K562 (cell line): ENCODE results near the gene SERTAD1. TPM values are rescaled to one million over a fixed set of nuclear protein-coding genes. Genes with fewer than 3 reads are reported as not detected.

Experiments used
- BRD9 ChIP-seq: fragments of 450-650 bp; IDR thresholded peaks from 2 replicates; pipeline ENCODE4 v1.6.1; 2018; ENCODE audit warnings: low read depth; ENCODE audit not compliant: partially characterized antibody
- CTBP1 ChIP-seq: fragments of 450-650 bp; IDR thresholded peaks from 2 replicates; pipeline ENCODE4 v1.6.1; 2016; ENCODE audit warnings: borderline replicate concordance
- EP400 ChIP-seq: fragments of 450-650 bp; IDR thresholded peaks from 2 replicates; pipeline ENCODE4 v1.6.1; 2017; ENCODE audit warnings: antibody characterized with exemption, mild to moderate bottlenecking, moderate library complexity
- FOSL1 ChIP-seq: fragments of 200-800 bp; sonication (Bioruptor generic); conservative IDR thresholded peaks from 2 replicates; pipeline ENCODE4 v1.6.1; 2016; ENCODE audit warnings: missing genetic modification characterization, missing compliant biosample characterization
- FOXK1 ChIP-seq: sonication (generic); formaldehyde crosslinking; IDR thresholded peaks from 2 replicates; pipeline ENCODE4 v1.8.0; 2022; ENCODE audit warnings: missing genetic modification reagents, mild to moderate bottlenecking, borderline replicate concordance
- HCFC1 ChIP-seq: IDR thresholded peaks from 2 replicates; pipeline ENCODE4 v1.6.1; 2012; ENCODE audit warnings: low read depth, low read length, improper control_type of control experiment
- HLTF ChIP-seq: fragments of 450-650 bp; IDR thresholded peaks from 2 replicates; pipeline ENCODE4 v1.6.1; 2016
- LCOR ChIP-seq: sonication (generic); formaldehyde crosslinking; IDR thresholded peaks from 2 replicates; pipeline ENCODE4 v1.8.0; 2022; ENCODE audit warnings: mild to moderate bottlenecking, missing genetic modification reagents
- MEIS2 ChIP-seq: fragments of 450-650 bp; IDR thresholded peaks from 2 replicates; pipeline ENCODE4 v1.6.1; 2014; ENCODE audit warnings: mild to moderate bottlenecking; ENCODE audit not compliant: partially characterized antibody
- MTA1 ChIP-seq: fragments of 450-650 bp; IDR thresholded peaks from 2 replicates; pipeline ENCODE4 v1.6.1; 2017; ENCODE audit warnings: borderline replicate concordance
- NCOR1 ChIP-seq: fragments of 450-650 bp; IDR thresholded peaks from 2 replicates; pipeline ENCODE4 v1.6.1; 2016; ENCODE audit warnings: mild to moderate bottlenecking, moderate library complexity
- NFE2L1 ChIP-seq: fragments of 450-650 bp; IDR thresholded peaks from 2 replicates; pipeline ENCODE4 v1.6.1; 2016; ENCODE audit warnings: missing genetic modification characterization, low read depth, mild to moderate bottlenecking, missing compliant biosample characterization, moderate library complexity, borderline replicate concordance
- NFIC ChIP-seq: fragments of 450-650 bp; IDR thresholded peaks from 2 replicates; pipeline ENCODE4 v1.6.1; 2017; ENCODE audit warnings: mild to moderate bottlenecking, inconsistent platforms
- POU5F1 ChIP-seq: fragments of 150-350 bp; IDR thresholded peaks from 2 replicates; pipeline ENCODE4 v1.6.1; 2014; ENCODE audit warnings: borderline replicate concordance, low read length, low read depth, mild to moderate bottlenecking; ENCODE audit not compliant: partially characterized antibody
- RB1 ChIP-seq: fragments of 450-650 bp; IDR thresholded peaks from 2 replicates; pipeline ENCODE4 v1.6.1; 2017; ENCODE audit warnings: low read depth, mild to moderate bottlenecking
- SAP30 ChIP-seq: fragments of 200-600 bp; sonication (generic); IDR thresholded peaks from 2 replicates; pipeline ENCODE4 v1.6.1; 2012; ENCODE audit warnings: borderline replicate concordance, low read depth, mild to moderate bottlenecking, moderate library complexity, low read length, control low read depth, inconsistent platforms; ENCODE audit not compliant: insufficient read depth, poor library complexity, severe bottlenecking
- SMAD2 ChIP-seq: fragments of 150-350 bp; IDR thresholded peaks from 2 replicates; pipeline ENCODE4 v1.6.1; 2014; ENCODE audit warnings: low read depth, mild to moderate bottlenecking, low read length
- SOX6 ChIP-seq: fragments of 450-650 bp; IDR thresholded peaks from 2 replicates; pipeline ENCODE4 v1.6.1; 2014; ENCODE audit warnings: mild to moderate bottlenecking
- STAT5A ChIP-seq: IDR thresholded peaks from 2 replicates; pipeline ENCODE4 v1.6.1; 2012; ENCODE audit warnings: low read length, inconsistent platforms, borderline replicate concordance
- TOE1 ChIP-seq, 2 experiments: fragments of 450-650 bp in 1 of 2; sonication (generic) in 1 of 2; formaldehyde crosslinking in 1 of 2; IDR thresholded peaks; 2 replicates each; pipeline versions ENCODE4 v1.7.1 to v1.8.0; 2016 to 2022; ENCODE audit warnings: borderline replicate concordance in 2 of 2, mild to moderate bottlenecking in 2 of 2, antibody characterized with exemption in 1 of 2, inconsistent platforms in 1 of 2, low read depth in 1 of 2, missing genetic modification reagents in 1 of 2, moderate library complexity in 1 of 2
- ZBTB9 ChIP-seq: fragments of 450-650 bp; formaldehyde crosslinking; IDR thresholded peaks from 2 replicates; pipeline ENCODE4 v1.4.0; 2020; ENCODE audit warnings: mild to moderate bottlenecking, moderate library complexity
- ZNF24 ChIP-seq: fragments of 450-650 bp; IDR thresholded peaks from 2 replicates; pipeline ENCODE4 v1.6.1; 2016
- ZNF395 ChIP-seq: fragments of 200-800 bp; sonication (Bioruptor generic); IDR thresholded peaks from 2 replicates; pipeline ENCODE4 v1.6.1; 2017; ENCODE audit warnings: missing genetic modification characterization, missing compliant biosample characterization
- ZNF398 ChIP-seq: fragments of 250-450 bp; sonication (Bioruptor Pico); IDR thresholded peaks from 2 replicates; pipeline ENCODE4 v1.8.0; 2021; ENCODE audit warnings: moderate library complexity, mild to moderate bottlenecking, inconsistent platforms
- polyA plus RNA-seq, 8 experiments: library from polyadenylated mRNA; depleted of rRNA in 4 of 8; stranded (reverse) in 5 of 8; unstranded in 3 of 8; fragments of >200 nt; fragmentation: Nextera tagmentation in 2 of 8; fragmentation: Illumina TruSeq in 1 of 8; extraction: Ambion mirVana in 2 of 8; extraction: Trizol in 1 of 8; gene quantifications; 2 replicates each; pipeline versions ENCODE4 v1.2.1 to v1.2.3, GENCODE V29; 2011 to 2014; ENCODE audit warnings: inconsistent platforms in 1 of 8, missing spikeins in 1 of 8
- total RNA-seq, 7 experiments: library from RNA; depleted of rRNA in 6 of 7; stranded (reverse); fragments of >200 nt in 6 of 7; fragmentation: Illumina TruSeq in 2 of 7; extraction: Trizol in 2 of 7; gene quantifications; 2 replicates each; pipeline versions ENCODE4 v1.2.1 to v1.2.3, GENCODE V29; 2011 to 2021; ENCODE audit warnings: low replicate concordance in 1 of 7

SERTAD1 gene
- total and polyA plus RNA-seq, 9 of the 15 experiments (the other 6 are each of a cell fraction or from before 2014, with no cell fraction given), result 0.15 to 8.7 (median 4.9) TPM

- TF ChIP-seq ZNF395 (CRISPR knock-in tag), result 0 out of 2 replicates have a peak, but pooled peaks have one; percentile 16
- TF ChIP-seq BRD9, result peak; percentile 65
- TF ChIP-seq POU5F1, result peak; percentile 37
- TF ChIP-seq RB1, result peak; percentile 83
- TF ChIP-seq ZNF24, result no peak
- peak; percentile 75 for TF ChIP-seq EP400
- TF ChIP-seq NFIC, result peak; percentile 51
- peak; percentile 60; the same call in 1 of the 2 replicates for TF ChIP-seq SOX6
- TF ChIP-seq HLTF, result peak; percentile 67; the same call in 1 of the 2 replicates
- peak; percentile 26; the same call in 1 of the 2 replicates for TF ChIP-seq LCOR (CRISPR knock-in tag)
- peak; percentile 67 for TF ChIP-seq CTBP1
- no peak for TF ChIP-seq NFE2L1 (tag)
- peak; percentile 36; the same call in 1 of the 2 replicates for TF ChIP-seq ZBTB9
- no peak; the same call in 1 of the 2 replicates for TF ChIP-seq TOE1 (IDR thresholded peaks at IDR 0.05; ENCODE audit: borderline replicate concordance)
- no peak for TF ChIP-seq TOE1 (CRISPR knock-in tag; IDR thresholded peaks at IDR 0.05; ENCODE audit: borderline replicate concordance, low read depth)
- TF ChIP-seq FOSL1 (tag), result peak; percentile 39; the same call in 1 of the 2 replicates
- TF ChIP-seq MTA1, result peak; percentile 94
- no peak for TF ChIP-seq SMAD2
- TF ChIP-seq SAP30, result peak; percentile 65
- TF ChIP-seq ZNF398 (CRISPR knock-in tag), result no peak
- peak; percentile 86 for TF ChIP-seq MEIS2
- 0 out of 2 replicates have a peak, but pooled peaks have one; percentile 6 for TF ChIP-seq STAT5A
- no peak for TF ChIP-seq FOXK1 (CRISPR knock-in tag)
- peak; percentile 61; the same call in 1 of the 2 replicates for TF ChIP-seq NCOR1
- peak; percentile 96 for TF ChIP-seq HCFC1
These were observed 17.6 kb upstream of the SERTAD1 start (continued) for GRCh38 chr19:40443131-40443999.
